Activated gamma-delta T cell treated with Interleukin-2 at 50 U/mL for 16 hours (primary cell): Measurements from ENCODE around the gene TSEN2.
"Not testable (repeated sequence)": the region's sequence is repeated elsewhere in the genome, so short reads cannot be mapped to it uniquely, and the experiment has no call there.

ENCODE experiments used
- DNase-seq: peaks from one replicate; pipeline ENCODE4 v3.0.0-alpha.2; 2020

The TSEN2 gene

DNA sequence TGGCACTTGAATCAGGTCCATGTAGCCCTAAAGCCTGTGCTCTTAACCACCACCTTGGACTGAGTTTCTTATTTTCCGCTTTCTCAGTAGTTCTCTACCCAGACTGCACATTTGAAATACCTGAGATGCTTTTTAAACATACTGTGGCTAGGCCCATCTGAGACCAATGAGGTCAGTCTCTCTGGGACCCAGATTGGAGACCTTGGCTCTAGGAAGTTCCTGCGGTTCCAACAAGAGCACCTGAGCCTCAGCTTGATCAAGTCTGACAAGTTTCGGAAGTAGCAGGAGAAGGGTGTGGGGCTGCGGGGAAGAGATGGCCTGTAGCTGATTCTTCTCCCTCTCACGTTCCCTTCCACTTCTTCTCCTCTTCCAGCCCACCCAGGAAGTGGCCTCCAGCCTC lies 11.5 kb upstream of the TSEN2 start:
- DNase-seq, result no peak

DNA sequence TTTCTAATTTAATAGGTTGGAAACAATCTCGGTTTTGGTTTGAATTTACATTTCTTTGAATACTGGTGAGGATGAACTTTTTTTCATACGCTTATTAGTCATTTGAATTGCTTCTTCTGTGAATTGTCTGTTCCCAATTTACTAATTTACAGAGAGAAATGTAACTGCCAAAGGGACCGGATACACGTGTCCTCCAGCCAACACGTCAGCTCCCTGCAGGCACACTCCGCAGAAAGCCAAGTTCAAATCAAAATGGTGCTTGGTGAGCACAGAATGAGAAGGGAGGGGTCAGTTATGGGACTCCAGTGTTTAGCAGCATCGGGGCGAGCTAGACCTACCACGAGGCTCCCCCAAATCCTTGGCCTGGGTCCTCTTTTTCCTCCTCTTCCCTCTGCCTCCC lies 10.8 kb upstream of the TSEN2 start:
- DNase-seq, result no peak

GRCh38 chr3:12476238-12476897 lies 7.9 kb upstream of the TSEN2 start:
- no peak for DNase-seq

DNA sequence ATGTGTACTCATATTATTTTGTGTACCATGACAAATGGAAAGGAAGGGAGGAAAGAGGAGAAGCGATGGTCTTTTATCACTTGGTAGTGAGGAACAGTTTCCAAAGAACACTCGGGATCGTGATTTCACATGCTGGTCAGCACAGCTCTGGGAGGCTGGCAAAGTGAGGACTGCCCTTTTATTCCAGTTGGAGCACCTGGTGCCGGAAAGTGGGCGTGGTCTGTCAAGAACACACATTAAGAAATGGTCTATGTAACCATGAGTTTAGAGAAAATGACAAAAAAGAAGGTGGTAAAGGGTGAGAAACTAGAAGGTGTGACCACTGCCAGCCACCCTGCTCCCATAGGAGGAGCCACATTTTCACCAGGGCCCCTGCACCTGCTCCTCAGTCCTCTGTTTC lies 7.0 kb upstream of the TSEN2 start:
- no peak for DNase-seq

DNA sequence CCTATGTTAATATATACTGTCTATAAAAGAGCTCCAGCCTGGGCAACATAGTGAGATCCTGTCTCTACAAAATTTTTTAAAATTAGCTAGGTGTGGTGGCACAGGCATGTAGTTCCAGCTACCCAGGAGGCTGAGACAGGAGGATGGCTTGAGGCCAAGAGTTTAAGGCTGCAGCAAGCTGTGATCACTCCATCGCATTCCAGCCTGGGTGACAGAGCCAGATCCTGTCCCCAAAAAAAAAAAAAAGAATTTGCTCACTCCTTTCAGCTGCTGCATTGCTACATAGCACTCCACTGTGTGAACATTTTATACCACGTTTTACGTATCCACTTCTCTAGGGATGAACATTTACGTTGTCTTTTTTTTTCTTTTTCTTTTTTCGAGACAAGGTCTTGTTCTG lies 6.0 kb upstream of the TSEN2 start:
- no peak for DNase-seq

DNA sequence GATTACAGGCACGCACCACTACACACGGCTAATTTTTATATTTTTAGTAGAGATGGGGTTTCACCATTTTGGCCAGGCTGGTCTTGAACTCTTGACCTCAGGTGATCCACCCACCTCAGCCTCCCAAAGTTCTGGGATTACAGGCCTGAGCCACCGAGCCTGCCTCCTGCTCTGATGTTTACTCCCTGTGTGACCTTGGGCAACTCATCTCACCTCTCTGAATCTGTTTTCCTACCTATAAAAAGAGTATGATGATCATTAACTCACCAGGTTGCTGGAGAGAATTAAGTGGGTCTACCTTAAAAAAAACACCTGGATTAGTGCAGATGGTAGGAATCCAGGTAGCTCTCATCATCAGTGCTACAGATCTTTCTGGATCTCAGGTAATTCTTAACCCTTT lies 5.1 kb upstream of the TSEN2 start:
- DNase-seq, result not testable (repeated sequence)

DNA sequence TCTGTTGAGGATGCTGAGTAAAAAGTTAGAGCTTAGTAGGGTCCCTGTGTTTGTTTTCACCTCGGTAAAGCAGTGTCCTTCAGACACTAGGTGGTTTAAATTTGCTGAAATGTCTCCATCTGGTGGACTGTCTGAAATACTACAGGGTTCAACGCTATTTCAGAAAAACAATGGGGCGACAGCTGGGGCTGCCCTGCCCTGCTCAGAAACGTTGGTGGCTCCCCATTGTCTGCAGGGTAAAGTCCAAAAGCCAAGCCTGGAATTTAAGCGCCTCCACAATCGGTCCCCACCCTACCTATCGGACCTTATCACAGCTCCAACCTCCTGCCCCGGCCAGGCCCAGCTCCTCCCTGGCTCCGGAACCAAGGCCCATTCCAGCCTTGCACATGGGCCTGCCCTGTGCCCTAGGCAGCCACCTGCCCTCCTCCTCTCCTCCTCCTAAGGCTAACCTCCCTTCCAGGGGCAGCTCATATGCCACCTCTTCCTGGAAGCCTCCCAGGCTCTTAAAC lies 4.3 kb upstream of the TSEN2 start:
- no peak for DNase-seq

- DNase-seq, result no peak
Measured at GRCh38 chr3:12483410-12483809, 870 bp upstream of the TSEN2 start.

DNA sequence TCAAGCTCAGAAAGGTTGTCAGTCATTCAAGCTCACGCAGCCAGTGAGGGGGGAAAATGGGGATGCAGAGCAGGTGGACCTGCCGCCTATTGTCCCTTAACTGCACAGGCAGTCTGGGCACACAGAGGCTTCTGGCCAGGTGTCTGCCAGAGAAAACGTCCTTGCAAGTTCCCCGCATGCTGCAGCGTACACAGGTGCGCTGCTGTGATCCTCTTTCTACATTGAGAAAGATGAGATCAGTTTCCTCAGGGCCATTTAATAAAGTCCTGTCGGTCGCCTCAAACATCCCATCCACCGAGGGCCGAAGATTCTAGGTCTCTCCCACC lies 445 bp upstream of the TSEN2 start:
- DNase-seq, result no peak

DNA sequence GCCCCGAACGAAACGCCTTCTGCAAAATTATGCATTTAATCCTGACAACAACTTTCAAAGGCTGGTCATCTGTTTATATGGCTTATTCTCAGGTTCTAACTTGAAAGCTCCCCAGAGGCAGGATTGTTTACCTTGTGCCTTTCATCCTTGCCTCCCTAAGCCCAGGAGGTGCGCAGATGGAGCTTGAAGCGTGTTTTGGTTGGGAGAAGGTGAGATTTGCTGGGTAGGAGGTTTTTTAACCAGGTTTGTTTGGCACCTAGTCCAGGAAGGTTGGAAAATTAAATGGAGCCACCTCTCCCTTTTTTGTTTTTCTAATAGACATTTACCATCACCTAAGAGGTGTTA lies 675 bp downstream of the TSEN2 start:
- no peak for DNase-seq

DNA sequence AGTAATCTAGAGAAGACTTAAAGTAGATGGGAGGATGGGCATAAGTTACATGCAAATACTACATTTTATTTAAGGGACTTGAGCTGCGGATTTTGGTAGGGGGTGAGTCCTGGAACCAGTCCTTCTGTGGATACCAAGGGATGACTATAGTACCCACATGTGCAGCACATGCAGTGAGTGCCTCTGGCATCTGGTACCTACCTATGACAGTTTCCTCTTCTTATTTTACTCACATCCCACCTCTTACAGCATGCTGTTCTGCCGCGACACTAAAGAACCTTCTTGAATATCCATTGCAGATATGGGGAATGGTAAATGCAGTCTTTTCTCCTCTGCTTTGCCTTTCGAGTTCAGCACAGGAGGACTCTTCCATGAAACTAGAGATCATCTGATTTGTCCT lies 1.7 kb downstream of the TSEN2 start:
- DNase-seq, result no peak

DNA sequence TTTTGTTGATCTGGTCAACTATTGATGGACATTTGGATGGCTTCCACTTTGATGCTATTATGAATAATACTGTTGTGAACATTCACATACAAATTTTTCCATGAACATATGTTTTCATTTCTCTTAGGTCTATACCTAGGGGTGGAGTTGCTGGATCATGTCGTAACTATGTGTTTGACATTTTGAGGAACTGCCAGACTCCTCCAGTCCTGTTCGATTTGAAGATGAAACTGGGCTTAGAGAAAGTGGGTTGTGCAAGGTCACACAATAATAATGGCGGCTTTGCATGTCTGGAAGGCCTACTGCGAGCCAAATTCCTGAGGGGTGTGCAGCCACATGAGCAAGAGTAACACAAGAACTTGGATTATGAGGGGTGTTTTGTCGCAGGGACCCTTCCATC lies 2.6 kb downstream of the TSEN2 start:
- no peak for DNase-seq

GRCh38 chr3:12487336-12487735 lies 3.1 kb downstream of the TSEN2 start:
- no peak for DNase-seq

- DNase-seq, result no peak
Measured at GRCh38 chr3:12487786-12488185, 3.5 kb downstream of the TSEN2 start.

- no peak for DNase-seq
Measured at GRCh38 chr3:12489368-12489767, 5.1 kb downstream of the TSEN2 start.

- DNase-seq, result no peak
Measured at GRCh38 chr3:12489832-12490231, 5.6 kb downstream of the TSEN2 start.

GRCh38 chr3:12490547-12490946 lies 6.3 kb downstream of the TSEN2 start:
- DNase-seq, result no peak

GRCh38 chr3:12495749-12496452 lies 11.6 kb downstream of the TSEN2 start:
- no peak for DNase-seq

DNA sequence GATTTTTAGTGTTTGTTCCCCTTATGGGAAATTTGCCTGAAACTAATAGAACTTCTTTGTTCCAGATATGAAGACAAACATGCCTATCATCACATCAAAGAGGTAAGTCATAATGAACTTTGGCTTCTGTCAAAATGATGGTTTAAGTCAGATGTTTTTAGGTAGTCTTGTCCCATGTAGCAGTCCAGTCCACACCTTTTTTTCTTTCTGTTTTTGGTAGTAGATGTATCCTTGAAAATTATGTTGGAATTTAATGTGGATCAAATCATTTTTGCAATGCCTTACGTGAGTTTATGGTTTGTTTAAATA lies 12.1 kb downstream of the TSEN2 start:
- DNase-seq, result no peak

- DNase-seq, result no peak
Measured at GRCh38 chr3:12499474-12499873, 15.2 kb downstream of the TSEN2 start.

DNA sequence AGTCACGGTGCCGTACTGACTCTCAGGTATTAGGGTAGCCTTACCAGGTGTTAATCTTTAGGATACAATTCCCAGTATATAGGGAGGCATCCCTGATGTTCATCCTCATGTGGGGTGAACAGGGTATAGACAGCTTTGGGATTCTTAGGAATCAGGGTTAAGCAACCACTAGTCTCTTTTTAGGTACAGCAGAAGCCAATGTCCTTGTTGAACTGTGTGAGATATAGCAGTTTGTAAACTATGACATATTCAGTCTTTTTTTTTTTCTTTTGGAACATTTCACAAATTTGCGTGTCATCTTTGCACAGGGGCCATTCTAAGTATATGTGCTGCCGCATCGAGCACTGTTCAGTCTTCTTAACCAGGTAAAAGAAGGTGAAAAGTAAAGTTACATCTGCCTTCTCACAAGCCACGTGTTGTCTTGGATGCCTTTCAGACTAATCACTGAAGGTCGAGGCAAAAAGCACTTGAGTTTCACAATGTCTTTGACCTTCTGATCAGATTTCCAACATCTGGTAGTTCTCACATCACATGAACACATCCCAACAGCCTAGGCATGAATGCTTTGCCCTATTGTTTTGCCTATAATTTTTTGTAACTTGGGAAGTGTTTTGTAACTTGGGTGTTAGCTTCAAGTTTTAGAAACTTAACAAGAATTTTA lies 17.2 kb downstream of the TSEN2 start:
- no peak for DNase-seq

DNA sequence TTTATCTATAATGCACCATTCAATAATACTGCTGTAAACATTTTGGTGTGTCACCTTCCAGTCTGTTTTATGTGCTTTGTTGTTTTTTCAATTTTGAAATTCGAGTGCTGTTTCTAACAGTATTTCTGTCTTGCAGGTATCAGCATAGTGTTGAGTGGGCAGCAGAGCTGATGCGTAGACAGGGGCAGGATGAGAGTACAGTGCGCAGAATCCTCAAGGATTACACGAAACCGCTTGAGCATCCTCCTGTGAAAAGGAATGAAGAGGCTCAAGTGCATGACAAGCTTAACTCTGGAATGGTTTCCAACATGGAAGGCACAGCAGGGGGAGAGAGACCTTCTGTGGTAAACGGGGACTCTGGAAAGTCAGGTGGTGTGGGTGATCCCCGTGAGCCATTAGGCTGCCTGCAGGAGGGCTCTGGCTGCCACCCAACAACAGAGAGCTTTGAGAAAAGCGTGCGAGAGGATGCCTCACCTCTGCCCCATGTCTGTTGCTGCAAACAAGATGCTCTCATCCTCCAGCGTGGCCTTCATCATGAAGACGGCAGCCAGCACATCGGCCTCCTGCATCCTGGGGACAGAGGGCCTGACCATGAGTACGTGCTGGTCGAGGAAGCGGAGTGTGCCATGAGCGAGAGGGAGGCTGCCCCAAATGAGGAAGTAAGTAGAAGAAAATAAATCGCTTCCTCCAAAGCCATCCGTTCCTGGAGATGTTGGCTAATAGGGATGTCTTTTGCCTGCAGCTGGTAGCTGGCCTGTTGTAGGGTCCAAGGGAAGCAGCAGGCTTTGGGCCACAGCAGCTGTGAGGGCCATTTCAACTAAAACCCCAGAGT lies 19.1 kb downstream of the TSEN2 start:
- DNase-seq, result no peak

DNA sequence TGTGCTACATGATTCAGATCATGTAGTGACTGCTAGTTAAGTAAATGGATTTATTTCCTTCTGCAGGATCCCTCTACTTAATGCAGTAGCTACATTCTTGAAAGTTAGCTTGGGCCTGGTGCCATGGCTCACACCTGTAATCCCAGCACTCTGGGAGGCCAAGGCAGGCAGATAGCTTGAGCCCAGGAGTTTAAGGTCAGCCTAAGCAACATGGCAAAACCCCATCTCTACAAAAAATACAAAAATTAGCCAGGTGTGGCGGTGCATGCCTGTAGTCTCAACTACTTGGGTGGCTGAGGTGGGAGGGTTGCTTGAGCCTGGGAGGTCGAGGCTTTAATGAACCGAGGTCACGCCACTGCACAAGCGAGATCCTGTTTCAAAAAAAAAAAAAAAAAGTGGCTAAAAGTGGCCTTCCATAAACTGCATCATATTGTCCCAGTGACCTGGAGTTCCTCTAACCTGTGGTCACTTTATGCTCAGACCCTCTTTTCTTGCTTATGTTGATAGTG lies 22.0 kb downstream of the TSEN2 start:
- no peak for DNase-seq
